Fibroblast of lung (primary cell): ENCODE data around the gene RASL11A.

Experiments
- CTCF ChIP-seq, 2 donors: IDR thresholded peaks in 1 of 2; conservative IDR thresholded peaks in 1 of 2; 1 replicate in 1 of 2; 2 replicates in 1 of 2; pipeline ENCODE4 v1.5.1; 2011 to 2012; ENCODE audit warnings: low read length in 2 of 2, control low read depth in 1 of 2, inconsistent platforms in 1 of 2, low read depth in 1 of 2, mild to moderate bottlenecking in 1 of 2
- EZH2 ChIP-seq: IDR thresholded peaks from 2 replicates; pipeline ENCODE4 v1.5.1; 2012; ENCODE audit warnings: low read length, control low read depth, mild to moderate bottlenecking; ENCODE audit errors: missing control alignments

GRCh38 chr13:27289011-27289665 lies 18.5 kb downstream of the RASL11A start:
- TF ChIP-seq CTCF (conservative IDR thresholded peaks at IDR 0.05 in 1 of 2, IDR thresholded peaks at IDR 0.05 in 1 of 2; ENCODE audit: low read depth in 1 of 2, low read length in 2 of 2) (no peak), EZH2 (no peak)
